Left ventricle myocardium inferior (tissue), 1 donor: ENCODE results near the gene ANKRD44. TPM values are rescaled to one million over a fixed set of nuclear protein-coding genes. Genes with fewer than 3 reads are reported as not detected.
"Not testable (repeated sequence)": the region's sequence is repeated elsewhere in the genome, so short reads cannot be mapped to it uniquely, and the experiment has no call there.

Experiments
- DNase-seq: peaks from one replicate; pipeline ENCODE4 v3.0.0-alpha.2; 2020
- H3K27ac ChIP-seq: fragments of 200-600 bp; replicated peaks from 2 replicates; pipeline ENCODE4 v1.8.0; 2021
- H3K27me3 ChIP-seq: fragments of 200-600 bp; 2 replicates; pipeline ENCODE4 v1.8.0; 2021; ENCODE audit warnings: low read depth
- H3K36me3 ChIP-seq: fragments of 200-600 bp; 2 replicates; pipeline ENCODE4 v1.8.0; 2021
- H3K4me1 ChIP-seq: fragments of 200-600 bp; 2 replicates; pipeline ENCODE4 v1.8.0; 2021
- H3K4me3 ChIP-seq: fragments of 200-600 bp; 2 replicates; pipeline ENCODE4 v1.8.0; 2021; ENCODE audit warnings: mild to moderate bottlenecking, moderate library complexity
- H3K9me3 ChIP-seq: fragments of 200-600 bp; replicated peaks from 2 replicates; pipeline ENCODE4 v1.8.0; 2021
- CTCF ChIP-seq: fragments of 200-600 bp; IDR thresholded peaks from 2 replicates; pipeline ENCODE4 v1.8.0; 2021; ENCODE audit warnings: antibody characterized with exemption, mild to moderate bottlenecking, borderline replicate concordance
- intact Hi-C: fragments of 100-400 bp; cut with micrococcal nuclease; formaldehyde crosslinking; loops from one replicate; pipeline ENCODE4 v1.11.0; 2022
- total RNA-seq: library from RNA; stranded (reverse); fragmentation: NEBNext Ultra II Directional; extraction: Animal tissue kit (Norgen Biotek cat#: 25700); gene quantifications from one replicate; pipeline ENCODE4 v1.2.1, GENCODE V29; 2021
- donor health status: DM: no; HTN: yes; CAD: no; lungs with severe emphysema.

Gene ANKRD44
- total RNA-seq, 1 donor from 2014 or later: 7.1 TPM

GRCh38 chr2:197241596-197241995, 69.0 kb downstream of the ANKRD44 start:
- no peak for DNase-seq
- Histone ChIP-seq H3K9me3 (no peaks in the 10 kb centered on the region), H3K36me3 (no peaks in the 10 kb centered on the region), H3K27me3 (no peaks in the 10 kb centered on the region), H3K4me3 (no peak overlapping the region), H3K27ac (no peak overlapping the region), H3K4me1 (peaks cover 5% of the 10 kb centered on the region)
- no peak for TF ChIP-seq CTCF
- intact Hi-C loops: no loop called here

GRCh38 chr2:197241153-197241552, 69.4 kb downstream of the ANKRD44 start:
- Histone ChIP-seq H3K4me3 (no peak overlapping the region), H3K9me3 (no peaks in the 10 kb centered on the region), H3K4me1 (peaks cover 5% of the 10 kb centered on the region), H3K27ac (no peak overlapping the region), H3K27me3 (no peaks in the 10 kb centered on the region), H3K36me3 (no peaks in the 10 kb centered on the region)
- TF ChIP-seq CTCF: no peak
- no peak for DNase-seq
- intact Hi-C loops: no loop called here

- Histone ChIP-seq H3K4me1 (peaks cover under 1% of the 10 kb centered on the region), H3K27me3 (no peaks in the 10 kb centered on the region), H3K9me3 (no peaks in the 10 kb centered on the region), H3K27ac (no peak overlapping the region), H3K4me3 (no peak overlapping the region), H3K36me3 (no peaks in the 10 kb centered on the region)
- DNase-seq: no peak
- intact Hi-C loops: no loop called here
- no peak for TF ChIP-seq CTCF
Observed at GRCh38 chr2:197240421-197241041, 70.0 kb downstream of the ANKRD44 start.

- DNase-seq, H3K4me3 ChIP-seq, H3K36me3 ChIP-seq, H3K4me1 ChIP-seq, H3K9me3 ChIP-seq, H3K27ac ChIP-seq, H3K27me3 ChIP-seq, intact Hi-C loops: not testable (repeated sequence)
Observed at GRCh38 chr2:197240018-197240417, 70.6 kb downstream of the ANKRD44 start.

GRCh38 chr2:197239434-197239833, 71.1 kb downstream of the ANKRD44 start:
- no peak for TF ChIP-seq CTCF
- intact Hi-C loops: no loop called here
- Histone ChIP-seq H3K27me3 (no peaks in the 10 kb centered on the region), H3K36me3 (no peaks in the 10 kb centered on the region), H3K4me3 (no peak overlapping the region), H3K27ac (no peak overlapping the region), H3K9me3 (no peaks in the 10 kb centered on the region), H3K4me1 (no peaks in the 10 kb centered on the region)
- no peak for DNase-seq

- no peak overlapping the region for H3K4me3 ChIP-seq
- H3K27ac ChIP-seq: no peak overlapping the region
Observed at GRCh38 chr2:197238043-197238365, 72.6 kb downstream of the ANKRD44 start.

More at GRCh38 chr2:197238043-197238365, 72.6 kb downstream of the ANKRD44 start:
- intact Hi-C loops: no loop called here
- H3K36me3 ChIP-seq: no peaks in the 10 kb centered on the region
- no peaks in the 10 kb centered on the region for H3K4me1 ChIP-seq
- no peaks in the 10 kb centered on the region for H3K9me3 ChIP-seq
- H3K27me3 ChIP-seq: no peaks in the 10 kb centered on the region
- DNase-seq: no peak
- no peak for TF ChIP-seq CTCF
